Psoas muscle (tissue), 8 donors: ENCODE data around the gene ELOVL6. TPM values are rescaled to one million over a fixed set of nuclear protein-coding genes. Genes with fewer than 3 reads are reported as not detected.

Experiments used
- ATAC-seq, 4 donors: fragments of 200-7000 bp; cut with Tn5 transposase; one replicate each; pipeline ENCODE4 v1.9.1; 2020; ENCODE audit warnings: moderate library complexity in 3 of 4, mild to moderate bottlenecking in 2 of 4
- DNase-seq, 2 donors: peaks; one replicate each; pipeline ENCODE4 v3.0.0-alpha.2; 2020
- H3K27ac ChIP-seq: fragments of 200-600 bp; one replicate; pipeline ENCODE4 v1.8.0; 2022
- H3K27me3 ChIP-seq, 3 donors: fragments of 200-600 bp in 1 of 3; one replicate each; pipeline versions ENCODE4 v1.6.1 to v1.8.0; 2013 to 2022; ENCODE audit warnings: low read length in 2 of 3, mild to moderate bottlenecking in 2 of 3, moderate library complexity in 1 of 3; ENCODE audit not compliant: insufficient read depth in 3 of 3
- H3K36me3 ChIP-seq, 2 donors: fragments of 200-600 bp in 1 of 2; one replicate each; pipeline versions ENCODE4 v1.6.1 to v1.8.0; 2013 to 2022; ENCODE audit warnings: low read depth in 1 of 2, mild to moderate bottlenecking in 1 of 2, moderate library complexity in 1 of 2; ENCODE audit not compliant: insufficient read depth in 1 of 2
- H3K4me1 ChIP-seq: fragments of 200-600 bp; one replicate; pipeline ENCODE4 v1.8.0; 2022
- H3K4me3 ChIP-seq: fragments of 200-600 bp; one replicate; pipeline ENCODE4 v1.8.0; 2022; ENCODE audit warnings: mild to moderate bottlenecking
- H3K9me3 ChIP-seq: fragments of 200-600 bp; one replicate; pipeline ENCODE4 v1.8.0; 2022
- CTCF ChIP-seq: fragments of 200-600 bp; IDR thresholded peaks from one replicate; pipeline ENCODE4 v1.8.0; 2022; ENCODE audit warnings: antibody characterized with exemption
- WGBS, 3 donors: extraction: QIAGEN DNeasy Blood & Tissue Kit; methylation state at CpG; one replicate each; pipeline versions ENCODE4 v1.1.6 to v1.1.7; 2013; 5-methylcytosine and 5-hydroxymethylcytosine counted together
- intact Hi-C, 2 donors: fragments of 100-400 bp; cut with DNase I; formaldehyde crosslinking; loops; one replicate each; pipeline versions ENCODE4 v1.11.0 to v1.14.2; 2022
- polyA plus RNA-seq, 3 donors: library from polyadenylated mRNA; stranded (reverse); fragments of 200-250 nt; gene quantifications; one replicate each; pipeline ENCODE4 v1.2.3, GENCODE V29; 2013
- total RNA-seq, 4 donors: library from RNA; stranded (reverse); fragmentation: NEBNext Ultra II Directional in 2 of 4; extraction: Animal tissue kit (Norgen Biotek cat#: 25700) in 2 of 4; gene quantifications; one replicate each; pipeline versions ENCODE4 v1.2.1 to v1.2.4, GENCODE V29; 2021 to 2023
- donor health status: healthy with polysubstance abuse.
- donor health status: DM: no; HTN: no; CAD: no; lungs with moderate emphysema.
- donor health status: Bipolar disorder and iron deficiency.
- donor health status: healthy.
- donor health status: DM: yes; HTN: yes; CAD: no.
- donor health status: DM: no; HTN: no; CAD: no.
- donor health status: DM: no; HTN: no; CAD: no.
- donor health status: DM: yes; HTN: yes; CAD: no.

Gene ELOVL6
- total and polyA plus RNA-seq, 7 donors = 0.35 to 4.5 (median 0.99) TPM

GRCh38 chr4:110071466-110071865, 126.9 kb downstream of the ELOVL6 start:
- no peak for ATAC-seq
- TF ChIP-seq CTCF = no peak
- H3K36me3 ChIP-seq = no peaks in the 10 kb centered on the region
- H3K4me3 ChIP-seq = no peak overlapping the region
- H3K9me3 ChIP-seq = no peaks in the 10 kb centered on the region
- H3K27me3 ChIP-seq = no peaks in the 10 kb centered on the region
- no peaks in the 10 kb centered on the region for H3K4me1 ChIP-seq
- DNase-seq = no peak
- WGBS, 3 donors = 52 to 64% (median 63%) methylated on average over 6 of the region's 6 CpGs
- H3K27ac ChIP-seq = no peak overlapping the region
- intact Hi-C loops = no loop called here

- Histone ChIP-seq H3K27ac (no peak overlapping the region), H3K4me1 (no peaks in the 10 kb centered on the region), H3K27me3 (no peaks in the 10 kb centered on the region), H3K9me3 (no peaks in the 10 kb centered on the region), H3K36me3 (no peaks in the 10 kb centered on the region), H3K4me3 (no peak overlapping the region)
- intact Hi-C loops = no loop called here
- WGBS, 3 donors = 86 to 87% (median 86%) methylated on average over 8 of the region's 8 CpGs
- DNase-seq (no peak), ATAC-seq (no peak)
- TF ChIP-seq CTCF = no peak
Observed at GRCh38 chr4:110068248-110068647, 130.2 kb downstream of the ELOVL6 start.

GRCh38 chr4:110064934-110065333, 133.5 kb downstream of the ELOVL6 start:
- Histone ChIP-seq H3K4me3 (no peak overlapping the region), H3K27me3 (no peaks in the 10 kb centered on the region), H3K4me1 (no peaks in the 10 kb centered on the region), H3K27ac (no peak overlapping the region), H3K9me3 (no peaks in the 10 kb centered on the region), H3K36me3 (no peaks in the 10 kb centered on the region)
- intact Hi-C loops = no loop called here
- DNase-seq = no peak
- WGBS, 3 donors = 52 to 70% (median 62%) methylated on average over 2 of the region's 2 CpGs
- ATAC-seq = no peak
- no peak for TF ChIP-seq CTCF

GRCh38 chr4:110064295-110064694, 134.1 kb downstream of the ELOVL6 start:
- no peak overlapping the region for H3K27ac ChIP-seq
- no peak for TF ChIP-seq CTCF
- no peak for ATAC-seq
- WGBS, 3 donors = 95 to 100% (median 100%) methylated on average over 1 of the region's 1 CpG
- no peaks in the 10 kb centered on the region for H3K4me1 ChIP-seq
- H3K9me3 ChIP-seq = no peaks in the 10 kb centered on the region
- intact Hi-C loops = no loop called here
- H3K27me3 ChIP-seq = no peaks in the 10 kb centered on the region
- H3K36me3 ChIP-seq = no peaks in the 10 kb centered on the region
- no peak for DNase-seq
- no peak overlapping the region for H3K4me3 ChIP-seq

GRCh38 chr4:110062166-110062565, 136.2 kb downstream of the ELOVL6 start:
- no peak overlapping the region for H3K4me3 ChIP-seq
- 91 to 93% (median 92%) methylated on average over 5 of the region's 5 CpGs for WGBS, 3 donors
- no peaks in the 10 kb centered on the region for H3K4me1 ChIP-seq
- no peak overlapping the region for H3K27ac ChIP-seq
- DNase-seq (no peak), ATAC-seq (no peak)
- no peaks in the 10 kb centered on the region for H3K27me3 ChIP-seq
- no peaks in the 10 kb centered on the region for H3K9me3 ChIP-seq
- intact Hi-C loops = no loop called here
- no peak for TF ChIP-seq CTCF
- no peaks in the 10 kb centered on the region for H3K36me3 ChIP-seq
